ENCODE measurements around the gene CDCA7L.
A peak's percentile ranks its signal among the peaks of the same experiment; 100 is the strongest.

CDCA7L gene

DNA sequence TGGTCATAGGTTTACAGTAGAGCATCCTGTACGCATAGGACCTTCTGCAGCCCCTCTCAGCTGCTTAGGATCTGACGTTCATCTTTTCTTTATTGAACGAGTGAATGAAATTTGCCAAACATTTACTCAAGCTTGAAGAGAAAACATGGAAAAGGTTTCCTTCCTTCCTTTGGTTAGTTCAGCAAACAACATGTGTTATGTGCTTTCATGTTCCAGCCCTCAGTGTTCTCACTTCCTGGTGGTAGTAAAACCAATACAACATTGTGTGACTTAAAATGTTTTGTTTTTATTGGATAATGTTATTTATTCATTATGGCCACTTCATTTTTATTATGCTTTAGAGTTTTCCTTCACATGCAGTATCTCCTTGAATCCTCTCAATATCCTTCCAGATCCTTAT is 1.4 kb upstream of the CDCA7L start:
- Histone ChIP-seq H3K4me3 (ENCODE audit: low read length) (peak overlapping the region; percentile 5), H3K4me2 (ENCODE audit: low read length) (peak overlapping the region; percentile 81), H3K4me1 (ENCODE audit: control insufficient read depth, low read length) (peaks cover 54% of the 10 kb centered on the region), H4K20me1 (ENCODE audit: control insufficient read depth, insufficient read depth, low read depth, low read length) (peaks cover 13% of the 10 kb centered on the region), H3K36me3 (ENCODE audit: control insufficient read depth, low read length) (peaks cover 19% of the 10 kb centered on the region), H3K9me2 (replicated peaks; ENCODE audit: control insufficient read depth, low read length) (no peaks in the 10 kb centered on the region), H3K27ac (ENCODE audit: low read depth, low read length) (no peak overlapping the region), H3K9me3 (ENCODE audit: control insufficient read depth, insufficient read depth, low read length) (no peaks in the 10 kb centered on the region), H3K79me2 (ENCODE audit: control insufficient read depth, low read length) (peaks cover 31% of the 10 kb centered on the region), H3K27me3 (ENCODE audit: control insufficient read depth, low read length) (no peaks in the 10 kb centered on the region), H3F3A (ENCODE audit: control insufficient read depth, insufficient read depth) (peaks cover 20% of the 10 kb centered on the region)
- no peak for TF ChIP-seq EZH2phosphoT487 (IDR thresholded peaks at IDR 0.05; ENCODE audit: borderline replicate concordance, low read length)
- TF ChIP-seq, protein P1, sequence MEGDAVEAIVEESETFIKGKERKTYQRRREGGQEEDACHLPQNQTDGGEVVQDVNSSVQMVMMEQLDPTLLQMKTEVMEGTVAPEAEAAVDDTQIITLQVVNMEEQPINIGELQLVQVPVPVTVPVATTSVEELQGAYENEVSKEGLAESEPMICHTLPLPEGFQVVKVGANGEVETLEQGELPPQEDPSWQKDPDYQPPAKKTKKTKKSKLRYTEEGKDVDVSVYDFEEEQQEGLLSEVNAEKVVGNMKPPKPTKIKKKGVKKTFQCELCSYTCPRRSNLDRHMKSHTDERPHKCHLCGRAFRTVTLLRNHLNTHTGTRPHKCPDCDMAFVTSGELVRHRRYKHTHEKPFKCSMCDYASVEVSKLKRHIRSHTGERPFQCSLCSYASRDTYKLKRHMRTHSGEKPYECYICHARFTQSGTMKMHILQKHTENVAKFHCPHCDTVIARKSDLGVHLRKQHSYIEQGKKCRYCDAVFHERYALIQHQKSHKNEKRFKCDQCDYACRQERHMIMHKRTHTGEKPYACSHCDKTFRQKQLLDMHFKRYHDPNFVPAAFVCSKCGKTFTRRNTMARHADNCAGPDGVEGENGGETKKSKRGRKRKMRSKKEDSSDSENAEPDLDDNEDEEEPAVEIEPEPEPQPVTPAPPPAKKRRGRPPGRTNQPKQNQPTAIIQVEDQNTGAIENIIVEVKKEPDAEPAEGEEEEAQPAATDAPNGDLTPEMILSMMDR (IDR thresholded peaks at IDR 0.05; ENCODE audit: low read depth, low read length, poor library complexity, severe bottlenecking), result no peak

DNA sequence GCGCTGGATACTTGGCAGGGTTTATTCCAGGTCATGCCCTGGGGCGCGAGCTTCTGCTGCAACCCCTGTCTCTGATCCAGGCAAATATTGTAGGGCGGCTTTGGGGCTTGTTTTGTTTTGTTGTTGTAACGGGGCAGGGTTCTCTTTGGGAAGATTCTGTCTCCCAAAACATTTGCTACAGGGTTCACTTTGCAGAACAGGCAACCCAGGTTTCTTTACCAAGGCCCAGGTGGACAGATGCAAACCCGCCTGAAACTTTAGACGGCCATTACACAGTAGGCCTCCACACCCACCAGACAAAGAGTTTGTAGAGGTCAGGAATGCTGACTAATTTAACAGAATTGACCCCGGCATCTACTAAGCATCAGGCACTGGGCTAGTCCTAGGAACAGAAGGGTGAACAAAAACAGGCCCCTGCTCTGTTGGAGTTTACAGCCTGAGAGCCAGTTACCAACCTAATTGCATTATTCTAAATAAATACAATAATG is 567 bp upstream of the CDCA7L start:
- Histone ChIP-seq H3K27ac (ENCODE audit: low read depth, low read length) (peak overlapping the region; percentile 76), H4K20me1 (ENCODE audit: control insufficient read depth, insufficient read depth, low read depth, low read length) (peaks cover 17% of the 10 kb centered on the region)
- TF ChIP-seq, protein P1 (IDR thresholded peaks at IDR 0.05; ENCODE audit: low read depth, low read length, poor library complexity, severe bottlenecking), result no peak

GRCh38 chr7:21944616-21945453 is 864 bp downstream of the CDCA7L start:
- peak overlapping the region; percentile 81 for H3K4me2 ChIP-seq (ENCODE audit: low read length)
- H4K20me1 ChIP-seq (ENCODE audit: control insufficient read depth, insufficient read depth, low read depth, low read length), result peaks cover 17% of the 10 kb centered on the region
- no peak for TF ChIP-seq EZH2phosphoT487 (IDR thresholded peaks at IDR 0.05; ENCODE audit: borderline replicate concordance, low read length)
- TF ChIP-seq, protein P1 (IDR thresholded peaks at IDR 0.05; ENCODE audit: low read depth, low read length, poor library complexity, severe bottlenecking), result peak; percentile 27
- peak overlapping the region; percentile 76 for H3K27ac ChIP-seq (ENCODE audit: low read depth, low read length)
- peaks cover 22% of the 10 kb centered on the region for H3K36me3 ChIP-seq (ENCODE audit: control insufficient read depth, low read length)
- H3F3A ChIP-seq (ENCODE audit: control insufficient read depth, insufficient read depth), result peaks cover 20% of the 10 kb centered on the region
- peaks cover 75% of the 10 kb centered on the region for H3K4me1 ChIP-seq (ENCODE audit: control insufficient read depth, low read length)
- peaks cover 53% of the 10 kb centered on the region for H3K79me2 ChIP-seq (ENCODE audit: control insufficient read depth, low read length)
- no peaks in the 10 kb centered on the region for H3K9me3 ChIP-seq (ENCODE audit: control insufficient read depth, insufficient read depth, low read length)
- H3K27me3 ChIP-seq (ENCODE audit: control insufficient read depth, low read length), result no peaks in the 10 kb centered on the region
- peak overlapping the region; percentile 78 for H3K4me3 ChIP-seq (ENCODE audit: low read length)
- no peaks in the 10 kb centered on the region for H3K9me2 ChIP-seq (replicated peaks; ENCODE audit: control insufficient read depth, low read length)

More for the DNA sequence above, 567 bp upstream of the CDCA7L start:
- Histone ChIP-seq H3K27me3 (ENCODE audit: control insufficient read depth, low read length) (no peaks in the 10 kb centered on the region), H3K79me2 (ENCODE audit: control insufficient read depth, low read length) (peaks cover 39% of the 10 kb centered on the region), H3K9me2 (replicated peaks; ENCODE audit: control insufficient read depth, low read length) (no peaks in the 10 kb centered on the region), H3K36me3 (ENCODE audit: control insufficient read depth, low read length) (peaks cover 20% of the 10 kb centered on the region), H3K9me3 (ENCODE audit: control insufficient read depth, insufficient read depth, low read length) (no peaks in the 10 kb centered on the region), H3K4me2 (ENCODE audit: low read length) (peak overlapping the region; percentile 81), H3F3A (ENCODE audit: control insufficient read depth, insufficient read depth) (peaks cover 20% of the 10 kb centered on the region), H3K4me3 (ENCODE audit: low read length) (peak overlapping the region; percentile 78), H3K4me1 (ENCODE audit: control insufficient read depth, low read length) (peaks cover 62% of the 10 kb centered on the region)
